Measurements from ENCODE around the gene CTBP2.

CTBP2 gene

GRCh38 chr10:125144693-125145623 is 15.4 kb downstream of the CTBP2 start:
- peak; percentile 44 for DNase-seq (ENCODE audit: low spot score)

- no peak for DNase-seq (ENCODE audit: low spot score)
Measured at GRCh38 chr10:125144206-125144605, 16.2 kb downstream of the CTBP2 start.

- no peak for DNase-seq (ENCODE audit: low spot score)
Measured at GRCh38 chr10:125142946-125143345, 17.4 kb downstream of the CTBP2 start.

- no peak for DNase-seq (ENCODE audit: low spot score)
Measured at GRCh38 chr10:125141860-125142484, 18.4 kb downstream of the CTBP2 start.

- no peak for DNase-seq (ENCODE audit: low spot score)
Measured at GRCh38 chr10:125141150-125141859, 19.1 kb downstream of the CTBP2 start.

GRCh38 chr10:125140151-125140550 is 20.2 kb downstream of the CTBP2 start:
- DNase-seq (ENCODE audit: low spot score) = no peak

GRCh38 chr10:125137601-125138438 is 22.5 kb downstream of the CTBP2 start:
- DNase-seq (ENCODE audit: low spot score) = no peak

- DNase-seq (ENCODE audit: low spot score) = no peak
Measured at GRCh38 chr10:125136087-125136486, 24.3 kb downstream of the CTBP2 start.

- DNase-seq (ENCODE audit: low spot score) = no peak
Measured at GRCh38 chr10:125135771-125136035, 24.7 kb downstream of the CTBP2 start.

GRCh38 chr10:125134916-125135770 is 25.2 kb downstream of the CTBP2 start:
- DNase-seq (ENCODE audit: low spot score) = no peak

- DNase-seq (ENCODE audit: low spot score) = no peak
Measured at GRCh38 chr10:125134483-125134848, 25.9 kb downstream of the CTBP2 start.

- no peak for DNase-seq (ENCODE audit: low spot score)
Measured at GRCh38 chr10:125133696-125134482, 26.5 kb downstream of the CTBP2 start.

- DNase-seq (ENCODE audit: low spot score) = peak; percentile 47
Measured at GRCh38 chr10:125132344-125132743, 28.0 kb downstream of the CTBP2 start.

GRCh38 chr10:125130916-125131315 is 29.4 kb downstream of the CTBP2 start:
- no peak for DNase-seq (ENCODE audit: low spot score)

GRCh38 chr10:125130260-125130659 is 30.1 kb downstream of the CTBP2 start:
- DNase-seq (ENCODE audit: low spot score) = no peak

- DNase-seq (ENCODE audit: low spot score) = no peak
Measured at GRCh38 chr10:125129076-125129458, 31.3 kb downstream of the CTBP2 start.

GRCh38 chr10:125128397-125129075 is 31.8 kb downstream of the CTBP2 start:
- no peak for DNase-seq (ENCODE audit: low spot score)

GRCh38 chr10:125127986-125128385 is 32.4 kb downstream of the CTBP2 start:
- DNase-seq (ENCODE audit: low spot score) = no peak

GRCh38 chr10:125127110-125127509 is 33.3 kb downstream of the CTBP2 start:
- DNase-seq (ENCODE audit: low spot score) = no peak

Measured in D341Med (cell line).